Stimulated activated CD8-positive, alpha-beta memory T cell treated with anti-CD3 and anti-CD28 coated beads, Interleukin-7, amount 100 ng/mL, for 4 hours (primary cell): ENCODE results near the gene AMOTL1.
"Not testable (repeated sequence)": the region's sequence is repeated elsewhere in the genome, so short reads cannot be mapped to it uniquely, and the experiment has no call there.

ENCODE experiments used
- DNase-seq, 2 donors: peaks; one replicate each; pipeline ENCODE4 v3.0.0-alpha.2; 2020; ENCODE audit warnings: low read depth in 2 of 2

Gene AMOTL1

GRCh38 chr11:94823102-94823732 is 55.1 kb downstream of the AMOTL1 start:
- DNase-seq: no peak

GRCh38 chr11:94825031-94825430 is 56.9 kb downstream of the AMOTL1 start:
- no peak for DNase-seq

GRCh38 chr11:94825481-94825880 is 57.3 kb downstream of the AMOTL1 start:
- DNase-seq: no peak

GRCh38 chr11:94826415-94826814 is 58.3 kb downstream of the AMOTL1 start:
- DNase-seq: no peak

GRCh38 chr11:94828088-94828487 is 59.9 kb downstream of the AMOTL1 start:
- DNase-seq: no peak

GRCh38 chr11:94830722-94831510 is 62.8 kb downstream of the AMOTL1 start:
- DNase-seq: no peak

GRCh38 chr11:94831529-94831928 is 63.4 kb downstream of the AMOTL1 start:
- DNase-seq: no peak

GRCh38 chr11:94832604-94833235 is 64.6 kb downstream of the AMOTL1 start:
- no peak for DNase-seq

- DNase-seq: no peak
Measured at GRCh38 chr11:94834911-94835593, 66.9 kb downstream of the AMOTL1 start.

GRCh38 chr11:94835594-94835927 is 67.4 kb downstream of the AMOTL1 start:
- no peak for DNase-seq

GRCh38 chr11:94837317-94837716 is 69.2 kb downstream of the AMOTL1 start:
- no peak for DNase-seq

GRCh38 chr11:94838027-94838731 is 70.0 kb downstream of the AMOTL1 start:
- no peak for DNase-seq

- no peak for DNase-seq
Measured at GRCh38 chr11:94840209-94840608, 72.1 kb downstream of the AMOTL1 start.

- DNase-seq: no peak
Measured at GRCh38 chr11:94844031-94844430, 75.9 kb downstream of the AMOTL1 start.

- no peak for DNase-seq
Measured at GRCh38 chr11:94845622-94846021, 77.5 kb downstream of the AMOTL1 start.

GRCh38 chr11:94849839-94850238 is 81.7 kb downstream of the AMOTL1 start:
- no peak for DNase-seq

- no peak for DNase-seq
Measured at GRCh38 chr11:94851864-94852636, 83.9 kb downstream of the AMOTL1 start.

GRCh38 chr11:94853288-94853687 is 85.1 kb downstream of the AMOTL1 start:
- not testable (repeated sequence) for DNase-seq

GRCh38 chr11:94853836-94854235 is 85.7 kb downstream of the AMOTL1 start:
- no peak for DNase-seq

GRCh38 chr11:94854770-94855633 is 86.8 kb downstream of the AMOTL1 start:
- DNase-seq: no peak
